ENCODE results near the gene ASCL4. TPM values are rescaled to one million over a fixed set of nuclear protein-coding genes. Genes with fewer than 3 reads are reported as not detected.

ASCL4 gene
- total and polyA plus RNA-seq, 2 of the 13 experiments (the other 11 are each of a cell fraction or from before 2014, with no cell fraction given), result not detected

DNA sequence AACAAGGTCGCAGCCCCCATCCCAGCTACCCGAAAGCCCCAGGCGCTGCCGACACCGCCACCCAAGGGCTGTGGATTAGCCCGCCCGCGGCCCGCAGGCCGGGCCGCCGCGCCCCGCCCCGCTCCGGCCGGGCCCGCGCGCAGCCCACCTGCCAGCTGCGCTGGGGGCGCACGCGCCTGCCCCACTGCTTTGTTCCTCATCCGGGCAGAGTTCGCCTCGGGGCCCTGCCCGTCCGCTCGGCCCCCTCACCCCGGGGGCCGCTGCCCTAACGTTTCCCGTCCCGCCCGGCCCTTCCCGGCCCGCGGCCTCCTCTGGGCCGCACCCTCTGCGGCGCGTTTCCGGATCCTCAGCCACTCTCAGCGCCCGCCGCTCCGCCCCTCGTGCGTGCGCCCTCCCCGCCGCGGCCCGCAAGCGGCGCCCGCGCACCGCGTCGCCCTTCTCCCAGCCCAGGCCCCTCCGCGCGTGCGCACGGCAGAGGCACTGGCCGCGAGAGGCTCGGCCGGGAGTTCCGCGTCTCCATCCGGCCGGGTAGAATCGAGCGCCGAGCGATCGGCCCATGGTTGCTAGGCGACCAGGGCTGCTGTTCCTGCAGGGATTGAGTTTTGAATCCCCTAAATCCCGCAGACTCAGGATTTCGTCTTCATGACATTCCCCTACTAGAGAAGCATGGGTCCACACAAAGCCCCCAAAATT lies 13.5 kb upstream of the ASCL4 start, which contains the start of gene PRDM4 (continued):
- TF ChIP-seq ZGPAT (CRISPR knock-in tag; IDR thresholded peaks at IDR 0.05), result 0 out of 2 replicates have a peak, but pooled peaks have one; percentile 16
- TF ChIP-seq ZNF577 (CRISPR knock-in tag; IDR thresholded peaks at IDR 0.05; ENCODE audit: borderline replicate concordance, low read depth), result no peak
- TF ChIP-seq GTF2F1 (IDR thresholded peaks at IDR 0.05; ENCODE audit: low read length), result no peak
- TF ChIP-seq MNT (IDR thresholded peaks at IDR 0.05), result no peak
- TF ChIP-seq NR2F1 (CRISPR knock-in tag; IDR thresholded peaks at IDR 0.05), result no peak
- no peak for TF ChIP-seq RAD51 (IDR thresholded peaks at IDR 0.05; ENCODE audit: borderline replicate concordance)
- no peak for TF ChIP-seq ZBTB40 (IDR thresholded peaks at IDR 0.05)
- no peak for TF ChIP-seq ZBTB40 (CRISPR knock-in tag; IDR thresholded peaks at IDR 0.05)
- no peak for TF ChIP-seq ZNF850 (CRISPR knock-in tag; conservative IDR thresholded peaks at IDR 0.05)
- TF ChIP-seq ZNF605 (CRISPR knock-in tag; IDR thresholded peaks at IDR 0.05), result no peak
- TF ChIP-seq ZNF784 (CRISPR knock-in tag; IDR thresholded peaks at IDR 0.05; ENCODE audit: borderline replicate concordance), result no peak; the same call in 1 of the 2 replicates
- 0 out of 2 replicates have a peak, but pooled peaks have one; percentile 39 for TF ChIP-seq RNF2 (conservative IDR thresholded peaks at IDR 0.05; ENCODE audit: low read depth)
- TF ChIP-seq PPARG (CRISPR knock-in tag; conservative IDR thresholded peaks at IDR 0.05), result no peak
- peak; percentile 88 for TF ChIP-seq ZMYM4 (CRISPR knock-in tag; IDR thresholded peaks at IDR 0.05)
- TF ChIP-seq KAT2B (IDR thresholded peaks at IDR 0.05; ENCODE audit: borderline replicate concordance, low read depth, low read length), result 0 out of 2 replicates have a peak, but pooled peaks have one; percentile 2
- TF ChIP-seq MED8 (CRISPR knock-in tag; IDR thresholded peaks at IDR 0.05; ENCODE audit: insufficient replicate concordance), result no peak
- no peak for TF ChIP-seq ZNF878 (CRISPR knock-in tag; IDR thresholded peaks at IDR 0.05)
